Astrocyte (in vitro differentiated cells and primary cell): ENCODE results near the gene EIF4G3. TPM values are rescaled to one million over a fixed set of nuclear protein-coding genes. Genes with fewer than 3 reads are reported as not detected.

ENCODE experiments used
- DNase-seq: peaks from one replicate; pipeline ENCODE4 v3.0.0-alpha.2; 2010; ENCODE audit warnings: low read depth
- FAIRE-seq: peaks from 2 replicates; lab custom pipeline; 2011; peaks lifted over from hg19 to GRCh38; lab: Jason Lieb, UNC
- H2AFZ ChIP-seq: 2 replicates; pipeline ENCODE4 v1.6.0; 2012; ENCODE audit warnings: low read depth, low read length, inconsistent platforms
- H3K27ac ChIP-seq: 2 replicates; pipeline ENCODE4 v1.5.1; 2011; ENCODE audit warnings: low read depth, low read length, inconsistent platforms
- H3K27me3 ChIP-seq: 2 replicates; pipeline ENCODE4 v1.6.0; 2011; ENCODE audit warnings: low read length, inconsistent platforms; ENCODE audit not compliant: insufficient read depth
- H3K36me3 ChIP-seq: 2 replicates; pipeline ENCODE4 v1.5.1; 2011; ENCODE audit warnings: low read length, inconsistent platforms; ENCODE audit not compliant: insufficient read depth
- H3K4me1 ChIP-seq: 2 replicates; pipeline ENCODE4 v1.5.1; 2011; ENCODE audit warnings: low read length, inconsistent platforms; ENCODE audit not compliant: insufficient read depth
- H3K4me2 ChIP-seq: 2 replicates; pipeline ENCODE4 v1.6.0; 2012; ENCODE audit warnings: low read length, inconsistent platforms
- H3K4me3 ChIP-seq: 2 replicates; pipeline ENCODE4 v1.5.1; 2011; ENCODE audit warnings: low read depth, mild to moderate bottlenecking, low read length, inconsistent platforms; ENCODE audit not compliant: insufficient read depth
- H3K79me2 ChIP-seq: 2 replicates; pipeline ENCODE4 v1.6.0; 2012; ENCODE audit warnings: mild to moderate bottlenecking, low read length, inconsistent platforms; ENCODE audit not compliant: insufficient read depth
- H3K9ac ChIP-seq: 2 replicates; pipeline ENCODE4 v1.6.0; 2012; ENCODE audit warnings: mild to moderate bottlenecking, low read length, inconsistent platforms
- H3K9me3 ChIP-seq: 2 replicates; pipeline ENCODE4 v1.5.1; 2012; ENCODE audit warnings: low read depth, mild to moderate bottlenecking, low read length, inconsistent platforms; ENCODE audit not compliant: insufficient read depth
- H4K20me1 ChIP-seq: 2 replicates; pipeline ENCODE4 v1.6.0; 2012; ENCODE audit warnings: low read length, inconsistent platforms; ENCODE audit not compliant: insufficient read depth
- H3K27ac Mint-ChIP-seq: one replicate; pipeline ENCODE4 v1.8.0; 2021; ENCODE audit warnings: mild to moderate bottlenecking, mixed read lengths; ENCODE audit not compliant: unreplicated experiment
- H3K27me3 Mint-ChIP-seq: one replicate; pipeline ENCODE4 v1.8.0; 2021; ENCODE audit warnings: low read depth, mixed read lengths; ENCODE audit not compliant: unreplicated experiment
- H3K36me3 Mint-ChIP-seq: one replicate; pipeline ENCODE4 v1.8.0; 2021; ENCODE audit warnings: low read depth, mixed read lengths; ENCODE audit not compliant: unreplicated experiment
- H3K4me1 Mint-ChIP-seq: one replicate; pipeline ENCODE4 v1.8.0; 2021; ENCODE audit warnings: low read depth, mixed read lengths; ENCODE audit not compliant: unreplicated experiment
- H3K4me3 Mint-ChIP-seq: one replicate; pipeline ENCODE4 v1.8.0; 2021; ENCODE audit warnings: mild to moderate bottlenecking, moderate library complexity, mixed read lengths; ENCODE audit not compliant: unreplicated experiment
- H3K9me3 Mint-ChIP-seq: one replicate; pipeline ENCODE4 v1.8.0; 2021; ENCODE audit warnings: mild to moderate bottlenecking, mixed read lengths; ENCODE audit not compliant: unreplicated experiment
- EZH2 ChIP-seq: IDR thresholded peaks from 2 replicates; pipeline ENCODE4 v1.6.1; 2012; ENCODE audit warnings: mild to moderate bottlenecking, low read length, inconsistent platforms; ENCODE audit not compliant: insufficient read depth
- total RNA-seq: library from RNA; stranded (reverse); gene quantifications from 2 replicates; pipeline ENCODE4 v1.2.1, GENCODE V29; 2021
- TF ChIP-seq, protein P1 (sequence below): IDR thresholded peaks from 2 replicates; pipeline ENCODE4 v1.5.1; 2011; ENCODE audit warnings: low read depth, mild to moderate bottlenecking, inconsistent platforms, low read length, moderate library complexity; ENCODE audit not compliant: insufficient read depth

EIF4G3 gene
- total RNA-seq, 1 donor from 2014 or later = 76.1 TPM

DNA sequence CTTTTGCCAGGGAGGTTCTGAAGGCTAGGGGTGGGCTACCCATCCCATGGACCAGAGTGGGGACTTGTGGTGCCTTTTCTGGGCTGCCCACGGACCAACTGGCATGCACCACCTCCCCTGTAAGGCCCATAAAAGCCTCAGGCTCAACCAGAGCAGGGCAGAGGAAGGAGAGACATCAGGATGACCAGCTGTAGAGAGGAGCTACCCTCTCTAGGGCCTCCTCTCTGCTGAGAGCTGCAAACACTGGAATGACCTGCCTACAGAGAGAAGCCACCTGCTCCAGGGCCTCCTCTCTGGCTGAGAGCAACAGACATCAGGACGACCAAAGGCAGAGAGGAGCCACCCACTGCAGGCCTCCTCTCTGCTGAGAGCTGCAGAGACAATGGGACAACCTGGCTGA is 140.9 kb downstream of the EIF4G3 start:
- Histone ChIP-seq H3K36me3 (no peaks in the 10 kb centered on the region), H3K9ac (no peak overlapping the region), H3K27me3 (no peaks in the 10 kb centered on the region), H4K20me1 (peaks cover 73% of the 10 kb centered on the region), H3K4me2 (no peak overlapping the region), H2AFZ (no peak overlapping the region), H3K4me1 (no peaks in the 10 kb centered on the region), H3K9me3 (no peaks in the 10 kb centered on the region), H3K4me3 (no peak overlapping the region), H3K27ac (no peak overlapping the region), H3K79me2 (peaks cover 92% of the 10 kb centered on the region)
- Mint-ChIP-seq H3K27ac (no peak overlapping the region), H3K4me1 (peaks cover 1% of the 10 kb centered on the region), H3K4me3 (no peak overlapping the region), H3K27me3 (no peaks in the 10 kb centered on the region), H3K9me3 (no peaks in the 10 kb centered on the region), H3K36me3 (peaks cover 5% of the 10 kb centered on the region)
- FAIRE-seq = no peak
- no peak for TF ChIP-seq EZH2
- TF ChIP-seq, protein P1, sequence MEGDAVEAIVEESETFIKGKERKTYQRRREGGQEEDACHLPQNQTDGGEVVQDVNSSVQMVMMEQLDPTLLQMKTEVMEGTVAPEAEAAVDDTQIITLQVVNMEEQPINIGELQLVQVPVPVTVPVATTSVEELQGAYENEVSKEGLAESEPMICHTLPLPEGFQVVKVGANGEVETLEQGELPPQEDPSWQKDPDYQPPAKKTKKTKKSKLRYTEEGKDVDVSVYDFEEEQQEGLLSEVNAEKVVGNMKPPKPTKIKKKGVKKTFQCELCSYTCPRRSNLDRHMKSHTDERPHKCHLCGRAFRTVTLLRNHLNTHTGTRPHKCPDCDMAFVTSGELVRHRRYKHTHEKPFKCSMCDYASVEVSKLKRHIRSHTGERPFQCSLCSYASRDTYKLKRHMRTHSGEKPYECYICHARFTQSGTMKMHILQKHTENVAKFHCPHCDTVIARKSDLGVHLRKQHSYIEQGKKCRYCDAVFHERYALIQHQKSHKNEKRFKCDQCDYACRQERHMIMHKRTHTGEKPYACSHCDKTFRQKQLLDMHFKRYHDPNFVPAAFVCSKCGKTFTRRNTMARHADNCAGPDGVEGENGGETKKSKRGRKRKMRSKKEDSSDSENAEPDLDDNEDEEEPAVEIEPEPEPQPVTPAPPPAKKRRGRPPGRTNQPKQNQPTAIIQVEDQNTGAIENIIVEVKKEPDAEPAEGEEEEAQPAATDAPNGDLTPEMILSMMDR = no peak
- no peak for DNase-seq

DNA sequence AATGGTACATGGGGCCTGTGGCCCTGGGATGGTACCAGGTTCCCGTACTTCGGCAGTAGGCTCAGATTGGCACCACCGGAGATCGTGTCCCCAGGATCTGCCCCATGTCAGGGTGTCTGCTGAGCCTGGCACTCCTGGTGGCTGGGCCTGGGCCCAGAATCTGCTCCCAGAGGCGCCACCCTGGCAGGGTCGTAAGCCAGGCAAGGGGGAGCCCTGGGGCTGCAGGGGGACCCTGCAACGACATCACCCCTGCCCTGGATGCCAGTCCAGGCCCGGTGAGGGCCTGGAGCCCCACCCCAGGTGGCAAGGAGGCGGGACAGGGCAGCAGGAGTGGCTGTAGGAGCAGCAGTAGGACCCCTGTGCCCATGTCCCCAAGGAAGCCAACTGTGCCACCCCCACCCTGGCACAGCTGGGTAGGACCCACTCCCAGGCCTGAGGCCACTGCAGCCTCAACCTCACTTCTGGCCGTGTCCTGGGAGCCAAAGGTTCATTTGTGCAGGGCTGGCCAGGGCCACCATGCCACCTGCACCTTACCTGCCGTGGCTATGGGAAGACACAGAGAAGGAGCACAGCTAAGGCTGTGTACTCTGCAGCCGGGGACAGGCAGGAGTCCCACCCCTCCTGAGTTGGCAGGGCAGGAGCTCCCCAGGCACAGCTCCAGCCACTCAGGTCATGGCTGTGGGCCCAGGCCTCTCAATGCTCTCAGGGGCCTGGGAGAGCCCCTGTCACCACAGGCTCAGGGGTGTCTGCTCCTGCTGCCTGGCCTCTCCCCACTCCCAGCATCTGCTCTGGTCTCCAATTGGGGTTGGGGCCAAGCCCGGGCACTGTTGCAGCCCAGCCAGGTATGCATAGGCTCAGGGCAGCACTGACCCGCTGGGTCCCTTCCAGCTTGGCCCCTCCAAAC is 141.7 kb downstream of the EIF4G3 start:
- peaks cover 71% of the 10 kb centered on the region for H4K20me1 ChIP-seq
- no peak overlapping the region for H3K27ac ChIP-seq
- H3K27me3 ChIP-seq = no peaks in the 10 kb centered on the region
- no peak for DNase-seq
- FAIRE-seq = no peak
- H2AFZ ChIP-seq = no peak overlapping the region
- Mint-ChIP-seq H3K27ac (no peak overlapping the region), H3K4me3 (no peak overlapping the region), H3K27me3 (no peaks in the 10 kb centered on the region), H3K9me3 (peaks cover 4% of the 10 kb centered on the region), H3K36me3 (peaks cover 6% of the 10 kb centered on the region), H3K4me1 (peaks cover 1% of the 10 kb centered on the region)
- no peak overlapping the region for H3K4me2 ChIP-seq
- peaks cover 88% of the 10 kb centered on the region for H3K79me2 ChIP-seq
- no peaks in the 10 kb centered on the region for H3K9me3 ChIP-seq
- TF ChIP-seq, protein P1 = no peak
- TF ChIP-seq EZH2 = no peak
- no peaks in the 10 kb centered on the region for H3K4me1 ChIP-seq
- H3K4me3 ChIP-seq = no peak overlapping the region
- H3K9ac ChIP-seq = no peak overlapping the region
- no peaks in the 10 kb centered on the region for H3K36me3 ChIP-seq

DNA sequence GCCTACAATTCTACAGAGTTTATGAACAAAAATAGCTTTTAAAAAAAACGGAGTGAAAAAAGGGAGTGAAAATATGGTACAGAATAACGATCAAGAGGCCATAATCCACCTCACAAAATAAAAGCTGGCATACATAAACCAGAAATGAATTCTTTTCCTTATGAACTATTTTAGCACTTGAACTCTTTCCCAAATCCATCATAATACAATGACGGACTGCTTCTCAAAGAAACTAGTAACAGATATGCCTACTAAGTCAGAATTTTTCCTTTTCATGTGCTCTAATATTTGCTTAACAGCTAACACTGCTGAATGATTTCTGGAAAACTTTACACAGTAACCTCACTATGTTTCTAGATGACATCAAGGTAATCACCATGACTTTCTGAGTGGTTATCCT is 144.0 kb downstream of the EIF4G3 start:
- H3K9me3 ChIP-seq = no peaks in the 10 kb centered on the region
- H3K27me3 ChIP-seq = no peaks in the 10 kb centered on the region
- DNase-seq (no peak), FAIRE-seq (no peak)
- no peaks in the 10 kb centered on the region for H3K36me3 ChIP-seq
- no peak overlapping the region for H3K27ac ChIP-seq
- no peak overlapping the region for H3K4me2 ChIP-seq
- H3K36me3 Mint-ChIP-seq = peaks cover 10% of the 10 kb centered on the region
- H4K20me1 ChIP-seq = peaks cover 57% of the 10 kb centered on the region
- no peak overlapping the region for H3K9ac ChIP-seq
- no peaks in the 10 kb centered on the region for H3K4me1 ChIP-seq
- H3K79me2 ChIP-seq = peaks cover 88% of the 10 kb centered on the region
- H3K9me3 Mint-ChIP-seq = peaks cover 5% of the 10 kb centered on the region
- TF ChIP-seq EZH2 = no peak
- TF ChIP-seq, protein P1 = no peak
- H3K27ac Mint-ChIP-seq = no peak overlapping the region
- no peak overlapping the region for H2AFZ ChIP-seq
- no peak overlapping the region for H3K4me3 Mint-ChIP-seq
- H3K27me3 Mint-ChIP-seq = no peaks in the 10 kb centered on the region
- no peaks in the 10 kb centered on the region for H3K4me1 Mint-ChIP-seq
- no peak overlapping the region for H3K4me3 ChIP-seq
